T-helper 17 cell (primary cell): ENCODE data around the gene SMIM24. TPM values are rescaled to one million over a fixed set of nuclear protein-coding genes. Genes with fewer than 3 reads are reported as not detected.

Experiments
- ATAC-seq: fragments of 150-1000 bp; cut with Tn5 transposase; 2 replicates; pipeline ENCODE4 v1.10.0; 2021; ENCODE audit warnings: mild to moderate bottlenecking, moderate library complexity
- DNase-seq, 3 donors: peaks; one replicate each; pipeline versions ENCODE4 v3.0.0 to v3.0.0-alpha.2; 2020 to 2021
- H3K9me3 ChIP-seq: one replicate; pipeline ENCODE4 v1.7.0; 2013; ENCODE audit warnings: low read length, mild to moderate bottlenecking; ENCODE audit not compliant: control insufficient read depth, poor library complexity, severe bottlenecking
- H3K27ac Mint-ChIP-seq: one replicate; pipeline ENCODE4 v1.8.0; 2022; ENCODE audit warnings: mild to moderate bottlenecking, moderate library complexity, mixed read lengths
- H3K27me3 Mint-ChIP-seq: one replicate; pipeline ENCODE4 v1.8.0; 2022; ENCODE audit warnings: mixed read lengths
- H3K36me3 Mint-ChIP-seq: one replicate; pipeline ENCODE4 v1.8.0; 2022; ENCODE audit warnings: low read depth, mixed read lengths
- H3K4me1 Mint-ChIP-seq: one replicate; pipeline ENCODE4 v1.8.0; 2022; ENCODE audit warnings: mild to moderate bottlenecking, mixed read lengths
- H3K4me3 Mint-ChIP-seq: one replicate; pipeline ENCODE4 v1.8.0; 2022; ENCODE audit warnings: mild to moderate bottlenecking, moderate library complexity, mixed read lengths
- total RNA-seq, 4 donors: library from RNA in 2 of 4; stranded (reverse) in 2 of 4; gene quantifications; one replicate each; pipeline ENCODE4 v1.2.3 and lab custom pipeline; 2022 to 2026

Gene SMIM24
- total RNA-seq, 2 donors from 2014 or later, result not detected

DNA sequence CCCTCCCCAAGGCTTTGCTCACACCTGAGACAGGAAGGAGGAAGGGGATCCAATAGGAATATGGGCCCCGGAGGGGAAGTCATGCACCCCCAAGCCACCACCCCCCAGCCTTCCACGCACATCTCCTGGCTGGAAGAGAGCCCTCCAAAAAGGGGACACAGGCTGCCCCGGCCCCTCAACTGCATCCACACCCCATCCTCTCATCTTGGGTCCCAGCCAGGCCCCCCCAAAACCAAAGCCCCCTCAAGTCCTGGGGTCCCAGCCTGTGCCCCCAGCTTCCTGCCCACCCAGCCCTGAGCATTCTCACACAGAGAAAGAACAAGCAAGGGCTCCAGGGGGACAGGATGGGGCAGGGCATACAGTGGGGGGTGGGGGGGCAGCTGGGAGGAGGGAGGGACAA lies 12.1 kb downstream of the SMIM24 start:
- no peak for DNase-seq
- H3K27ac Mint-ChIP-seq, result no peak overlapping the region
- H3K27me3 Mint-ChIP-seq, result no peaks in the 10 kb centered on the region
- ATAC-seq, result no peak
- H3K4me1 Mint-ChIP-seq, result peaks cover 12% of the 10 kb centered on the region
- no peaks in the 10 kb centered on the region for H3K9me3 ChIP-seq
- H3K36me3 Mint-ChIP-seq, result no peaks in the 10 kb centered on the region
- no peak overlapping the region for H3K4me3 Mint-ChIP-seq

- H3K4me3 Mint-ChIP-seq, result no peak overlapping the region
- DNase-seq (no peak), ATAC-seq (no peak)
- peaks cover 15% of the 10 kb centered on the region for H3K4me1 Mint-ChIP-seq
- no peaks in the 10 kb centered on the region for H3K9me3 ChIP-seq
- peaks cover 3% of the 10 kb centered on the region for H3K36me3 Mint-ChIP-seq
- no peaks in the 10 kb centered on the region for H3K27me3 Mint-ChIP-seq
- H3K27ac Mint-ChIP-seq, result no peak overlapping the region
Observed at GRCh38 chr19:3467437-3468198, 12.7 kb downstream of the SMIM24 start.

DNA sequence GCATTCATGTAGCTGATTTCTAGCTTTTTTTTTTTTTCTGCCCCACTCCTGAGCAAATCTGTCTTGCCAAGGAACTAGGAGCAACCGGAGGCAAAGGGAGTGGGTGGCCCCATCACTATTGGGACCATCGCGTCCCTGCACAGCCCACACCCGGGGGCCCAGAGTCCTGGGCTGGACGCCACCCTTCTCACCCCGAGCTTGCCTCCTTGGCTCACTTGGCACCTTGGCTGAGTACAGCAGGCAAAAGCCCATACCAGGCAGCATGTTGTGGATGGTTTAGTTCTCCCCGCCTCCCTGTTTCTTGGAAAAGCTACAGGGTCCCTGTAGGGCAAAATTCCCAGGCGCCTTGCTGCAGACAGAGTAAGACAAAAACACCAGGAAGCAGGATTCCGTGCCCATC lies 13.7 kb downstream of the SMIM24 start:
- Mint-ChIP-seq H3K36me3 (peaks cover 3% of the 10 kb centered on the region), H3K4me3 (no peak overlapping the region), H3K27ac (no peak overlapping the region), H3K4me1 (peaks cover 15% of the 10 kb centered on the region), H3K27me3 (no peaks in the 10 kb centered on the region)
- no peaks in the 10 kb centered on the region for H3K9me3 ChIP-seq
- ATAC-seq, result no peak
- DNase-seq, result no peak

- DNase-seq (no peak), ATAC-seq (no peak)
- Mint-ChIP-seq H3K27me3 (no peaks in the 10 kb centered on the region), H3K4me3 (no peak overlapping the region), H3K27ac (no peak overlapping the region), H3K4me1 (peaks cover 14% of the 10 kb centered on the region), H3K36me3 (peaks cover 3% of the 10 kb centered on the region)
- H3K9me3 ChIP-seq, result no peaks in the 10 kb centered on the region
Observed at GRCh38 chr19:3465552-3465951, 14.8 kb downstream of the SMIM24 start.

DNA sequence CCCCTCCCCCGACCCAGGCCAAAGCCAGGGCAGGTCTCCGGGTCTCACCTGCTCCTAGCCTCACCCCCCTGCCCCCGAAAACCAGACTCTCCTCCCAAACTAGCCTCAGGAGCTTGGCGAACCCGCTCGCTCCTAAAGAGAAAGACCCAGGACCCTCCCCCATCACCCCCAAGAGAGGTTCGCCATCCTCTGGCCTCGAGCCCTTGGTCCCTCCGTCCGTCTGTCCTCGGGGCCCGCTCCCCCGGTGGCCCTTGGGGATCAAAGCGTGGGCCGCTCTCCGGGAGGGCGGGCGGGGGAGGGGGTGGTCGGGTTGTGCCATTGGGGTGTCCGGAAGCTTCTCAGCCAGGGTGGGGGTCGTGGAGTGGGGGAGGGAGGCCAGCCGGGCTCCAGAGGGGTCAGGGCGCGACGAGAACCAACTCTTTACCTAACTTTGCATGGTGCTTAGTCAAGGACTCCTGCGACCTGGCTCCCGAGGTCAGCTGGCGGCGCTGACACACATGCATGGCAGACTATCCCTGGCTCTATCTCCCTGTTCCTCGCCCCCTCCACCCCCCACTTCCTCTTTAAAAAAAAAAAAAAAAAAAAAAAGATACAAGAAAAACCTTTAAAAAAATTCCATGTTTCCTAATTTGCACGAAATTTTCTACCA lies 15.6 kb downstream of the SMIM24 start:
- no peaks in the 10 kb centered on the region for H3K27me3 Mint-ChIP-seq
- no peak overlapping the region for H3K27ac Mint-ChIP-seq
- peaks cover 13% of the 10 kb centered on the region for H3K4me1 Mint-ChIP-seq
- peaks cover 3% of the 10 kb centered on the region for H3K36me3 Mint-ChIP-seq
- no peaks in the 10 kb centered on the region for H3K9me3 ChIP-seq
- no peak overlapping the region for H3K4me3 Mint-ChIP-seq
- DNase-seq (no peak), ATAC-seq (no peak)

DNA sequence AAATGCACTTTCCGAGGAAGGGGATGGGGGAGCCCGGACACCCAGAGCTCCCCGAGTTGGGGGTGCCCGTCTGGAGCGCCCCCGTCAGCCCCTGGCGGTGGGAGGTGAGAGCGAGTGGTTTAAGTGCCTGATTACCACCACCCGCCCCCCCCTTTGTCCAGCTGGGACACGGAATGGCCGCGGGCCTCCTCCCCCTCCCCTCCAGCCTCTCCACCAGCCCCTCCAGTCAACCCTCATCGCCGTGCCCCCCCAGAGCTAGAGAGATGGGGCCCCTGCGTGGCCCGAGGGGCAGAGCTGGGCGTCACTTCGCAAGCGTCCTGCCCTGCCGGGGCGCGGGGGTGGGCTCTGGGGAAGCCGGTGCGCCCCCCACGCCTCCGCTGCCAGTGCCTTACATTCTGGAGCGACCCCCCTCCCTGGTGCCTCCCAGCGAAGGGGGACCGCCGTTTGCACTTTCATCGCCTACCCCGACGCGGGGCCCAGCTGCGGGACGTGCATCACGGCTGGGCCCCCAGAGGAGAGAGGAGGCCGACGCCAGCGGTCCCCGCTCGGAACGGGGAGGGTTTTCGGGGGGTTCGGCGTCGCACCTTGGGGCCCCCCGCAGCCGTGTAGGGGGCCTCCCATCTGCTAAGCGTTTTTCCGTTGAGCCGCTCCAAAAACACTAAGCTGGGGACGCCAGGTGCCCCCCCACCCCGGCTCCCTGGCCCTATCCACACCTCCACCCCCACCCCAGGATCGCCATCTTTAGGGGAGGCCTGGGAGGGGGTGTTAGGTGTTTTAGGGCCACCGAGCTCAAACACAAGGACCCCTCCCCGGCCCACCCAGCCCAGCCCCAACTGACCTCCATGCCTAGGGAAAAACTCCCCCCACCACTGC lies 16.4 kb downstream of the SMIM24 start:
- H3K4me3 Mint-ChIP-seq, result no peak overlapping the region
- peaks cover 13% of the 10 kb centered on the region for H3K4me1 Mint-ChIP-seq
- DNase-seq (no peak), ATAC-seq (no peak)
- H3K27ac Mint-ChIP-seq, result no peak overlapping the region
- no peaks in the 10 kb centered on the region for H3K9me3 ChIP-seq
- no peaks in the 10 kb centered on the region for H3K27me3 Mint-ChIP-seq
- peaks cover 3% of the 10 kb centered on the region for H3K36me3 Mint-ChIP-seq

- Mint-ChIP-seq H3K36me3 (peaks cover 3% of the 10 kb centered on the region), H3K4me3 (no peak overlapping the region), H3K27me3 (no peaks in the 10 kb centered on the region), H3K4me1 (peaks cover 11% of the 10 kb centered on the region), H3K27ac (no peak overlapping the region)
- H3K9me3 ChIP-seq, result no peaks in the 10 kb centered on the region
- ATAC-seq, result no peak
- no peak for DNase-seq
Observed at GRCh38 chr19:3462991-3463713, 17.2 kb downstream of the SMIM24 start.

DNA sequence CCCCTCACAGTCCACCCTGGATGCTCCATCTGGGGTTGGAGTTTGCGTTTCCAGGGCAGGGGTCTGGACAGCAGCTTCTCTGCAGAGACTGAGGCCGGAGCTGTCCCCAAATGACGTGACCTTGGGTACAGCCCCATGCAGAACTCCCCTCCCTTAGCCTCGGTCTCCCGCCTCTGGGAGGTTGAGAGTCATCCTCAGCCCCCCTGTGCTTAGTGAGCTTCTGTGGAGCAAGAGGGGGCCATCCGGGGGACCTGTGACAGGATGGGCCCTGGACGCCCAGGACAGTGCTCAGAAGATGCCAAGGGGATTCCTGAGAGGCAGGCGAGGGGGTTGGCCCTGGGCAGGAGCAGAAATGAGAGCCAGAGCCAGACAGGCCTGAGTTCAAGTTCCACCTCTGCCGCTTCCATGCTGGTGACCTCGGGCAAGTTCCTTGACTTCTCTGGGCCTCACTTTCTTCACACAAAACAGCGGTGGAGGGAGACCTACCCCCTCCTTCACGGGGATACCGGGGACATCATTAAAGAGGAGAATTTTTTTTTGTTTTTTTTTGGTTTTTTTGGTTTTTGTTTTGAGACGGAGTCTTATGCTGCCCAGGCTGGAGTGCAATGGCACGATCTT lies 20.3 kb downstream of the SMIM24 start:
- H3K4me1 Mint-ChIP-seq, result peaks cover 3% of the 10 kb centered on the region
- no peak overlapping the region for H3K4me3 Mint-ChIP-seq
- peaks cover 3% of the 10 kb centered on the region for H3K36me3 Mint-ChIP-seq
- DNase-seq, result no peak
- H3K27ac Mint-ChIP-seq, result no peak overlapping the region
- H3K27me3 Mint-ChIP-seq, result no peaks in the 10 kb centered on the region
- ATAC-seq, result no peak
- H3K9me3 ChIP-seq, result no peaks in the 10 kb centered on the region

- ATAC-seq (no peak), DNase-seq (no peak)
- Mint-ChIP-seq H3K27ac (no peak overlapping the region), H3K27me3 (no peaks in the 10 kb centered on the region), H3K4me3 (no peak overlapping the region), H3K36me3 (peaks cover 3% of the 10 kb centered on the region), H3K4me1 (peaks cover 3% of the 10 kb centered on the region)
- no peaks in the 10 kb centered on the region for H3K9me3 ChIP-seq
Observed at GRCh38 chr19:3459089-3459881, 21.0 kb downstream of the SMIM24 start.

DNA sequence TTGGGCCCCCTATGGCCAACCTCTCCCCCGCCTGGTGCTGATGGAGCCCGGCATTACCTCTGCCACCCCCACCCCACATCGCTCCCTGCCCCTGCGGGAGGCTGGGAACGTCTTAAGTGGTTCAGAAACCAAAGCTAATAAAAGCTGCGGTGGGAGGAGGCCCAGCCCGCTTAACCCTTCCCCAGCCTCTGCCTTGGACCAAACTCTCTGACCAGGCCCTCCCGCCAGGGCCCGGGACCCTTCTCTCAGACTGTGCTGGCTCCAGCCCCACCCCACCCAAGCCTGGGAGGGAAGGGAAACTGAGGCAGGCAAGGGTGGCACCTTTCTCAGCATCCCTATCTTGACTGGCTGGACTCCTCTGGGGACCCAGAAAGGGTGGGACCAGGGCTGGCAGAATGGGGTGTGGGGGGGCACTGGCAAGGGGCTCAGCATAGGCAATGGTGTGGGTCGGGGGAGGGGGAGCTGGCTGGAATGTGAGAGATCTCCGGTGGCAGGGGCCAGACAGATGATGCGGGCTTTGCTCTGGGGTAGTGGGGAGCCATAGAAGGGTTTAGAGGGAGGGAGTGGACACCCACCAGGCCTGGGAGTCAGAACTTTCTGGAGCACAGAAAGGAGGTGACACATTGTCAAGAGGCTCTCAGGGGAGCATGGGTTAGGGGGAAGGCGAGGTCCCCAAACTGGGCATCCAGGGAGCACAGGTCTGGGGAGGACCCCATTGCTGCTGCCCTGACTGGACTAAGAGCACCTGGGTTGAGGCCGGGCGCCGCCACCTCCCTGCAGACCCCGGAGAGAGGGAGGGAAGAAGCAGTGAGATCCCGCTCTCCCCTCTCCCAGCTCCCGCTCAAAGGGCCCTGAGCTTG lies 21.9 kb downstream of the SMIM24 start:
- no peak overlapping the region for H3K27ac Mint-ChIP-seq
- no peaks in the 10 kb centered on the region for H3K27me3 Mint-ChIP-seq
- H3K4me3 Mint-ChIP-seq, result no peak overlapping the region
- ATAC-seq (no peak), DNase-seq (no peak)
- peaks cover 3% of the 10 kb centered on the region for H3K4me1 Mint-ChIP-seq
- H3K9me3 ChIP-seq, result no peaks in the 10 kb centered on the region
- H3K36me3 Mint-ChIP-seq, result peaks cover 3% of the 10 kb centered on the region

DNA sequence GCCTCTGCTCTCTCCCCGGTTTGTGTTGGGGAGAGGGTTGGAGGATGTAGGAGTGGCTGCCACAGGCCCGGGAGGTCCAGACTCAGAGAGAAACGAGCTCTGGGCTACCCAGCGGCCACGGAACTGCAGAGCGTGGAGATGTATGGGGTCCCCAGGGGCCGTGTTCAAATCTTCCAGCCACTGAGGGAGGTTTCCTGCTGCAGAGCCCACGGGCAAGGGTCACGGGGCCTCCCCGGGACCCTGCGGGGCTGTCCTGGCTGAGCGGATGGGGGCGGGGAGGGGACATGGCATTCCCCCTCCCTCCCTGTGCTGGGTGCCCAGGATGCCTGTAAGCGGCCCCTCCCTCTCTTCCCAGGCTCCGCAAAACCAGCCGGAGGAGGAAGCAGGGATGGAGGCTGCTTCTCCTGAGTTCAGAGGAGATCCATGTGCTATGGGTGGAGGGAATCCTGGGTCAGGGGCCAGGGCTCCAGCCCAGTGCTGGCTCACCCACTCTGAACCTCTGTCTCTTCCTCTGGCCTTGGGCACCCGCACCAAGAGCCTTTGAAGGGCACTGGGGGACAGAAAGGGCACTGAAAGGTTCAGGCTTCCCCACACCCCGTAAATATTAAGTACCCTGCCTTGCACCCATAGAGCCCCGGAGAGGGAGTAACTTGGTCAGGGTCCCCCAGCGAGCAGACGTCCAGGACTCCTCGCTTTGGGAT lies 22.6 kb downstream of the SMIM24 start:
- DNase-seq, result no peak
- no peak for ATAC-seq
- H3K4me3 Mint-ChIP-seq, result no peak overlapping the region
- H3K36me3 Mint-ChIP-seq, result peaks cover under 1% of the 10 kb centered on the region
- no peaks in the 10 kb centered on the region for H3K27me3 Mint-ChIP-seq
- peaks cover 1% of the 10 kb centered on the region for H3K4me1 Mint-ChIP-seq
- no peaks in the 10 kb centered on the region for H3K9me3 ChIP-seq
- H3K27ac Mint-ChIP-seq, result no peak overlapping the region
